Stimulated activated CD4-positive, alpha-beta T cell treated with anti-CD3 and anti-CD28 coated beads, TNF-alpha, amount 100 ng/mL, for 24 hours (primary cell): ENCODE results near the gene LIN7C.

Experiments
- DNase-seq, 3 experiments: peaks; one replicate each; pipeline ENCODE4 v3.0.0-alpha.2; 2020; ENCODE audit warnings: low read depth in 3 of 3

Gene LIN7C

GRCh38 chr11:27447288-27448183 lies 59.0 kb downstream of the LIN7C start:
- no peak for DNase-seq

- DNase-seq, result no peak
Observed at GRCh38 chr11:27445625-27446024, 60.9 kb downstream of the LIN7C start.

DNA sequence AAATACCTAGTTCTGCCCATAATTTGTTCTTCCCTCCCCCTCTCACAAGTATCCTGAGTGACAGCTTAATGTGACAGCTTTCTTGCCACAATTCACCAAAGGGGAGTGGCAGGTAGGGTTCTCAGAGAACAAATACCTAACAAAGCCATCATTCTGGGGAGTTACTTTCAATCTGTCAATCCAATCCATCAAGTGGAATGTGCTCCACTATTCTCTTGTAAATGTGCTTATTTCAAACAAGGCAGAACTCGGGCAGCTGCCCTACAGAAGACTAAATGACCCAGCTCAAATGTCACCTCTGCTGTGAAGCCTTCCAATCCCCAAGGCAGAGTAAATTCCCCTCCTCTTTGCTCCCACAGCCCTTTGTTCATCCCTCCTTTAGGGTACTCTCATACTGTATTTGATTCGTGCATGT lies 61.8 kb downstream of the LIN7C start:
- DNase-seq, result no peak
